NB4 (cell line): ENCODE data around the gene PHYKPL.

ENCODE experiments used
- CTCF ChIP-seq: IDR thresholded peaks from one replicate; pipeline ENCODE4 v1.5.1; 2012; ENCODE audit warnings: low read depth, low read length
- MYC ChIP-seq: IDR thresholded peaks from 2 replicates; pipeline ENCODE4 v1.6.1; 2011; ENCODE audit warnings: low read depth, low read length
- POLR2A ChIP-seq: IDR thresholded peaks from 2 replicates; pipeline ENCODE4 v1.6.1; 2011; ENCODE audit warnings: mild to moderate bottlenecking; ENCODE audit not compliant: insufficient read length; ENCODE audit errors: extremely low read depth

DNA sequence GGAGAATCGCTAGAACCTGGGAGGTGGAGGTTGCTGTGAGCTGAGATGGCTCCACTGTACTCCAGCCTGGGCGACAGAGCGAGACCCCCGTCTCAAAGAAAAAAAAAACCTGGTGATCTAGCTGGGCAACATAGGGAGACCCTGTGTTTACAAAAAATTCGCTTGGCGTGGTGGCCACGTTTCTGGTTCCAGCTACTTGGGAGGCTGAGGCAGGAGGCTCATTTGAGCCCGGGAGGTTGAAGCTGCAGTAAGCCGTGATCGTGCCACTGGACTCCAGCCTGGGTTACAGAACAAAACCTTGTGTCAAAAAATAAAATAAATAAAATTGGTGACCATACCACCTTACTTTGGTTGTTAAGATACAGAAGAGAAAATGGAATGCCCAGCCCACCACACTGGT is 30.1 kb downstream of the PHYKPL start:
- TF ChIP-seq CTCF, result no peak
- TF ChIP-seq POLR2A, result no peak
- no peak for TF ChIP-seq MYC
